VCaP (cell line): ENCODE data around the gene PPP1R7.

Experiments
- H3K27ac ChIP-seq: fragments of 450-650 bp; 2 replicates; pipeline ENCODE4 v1.5.1; 2017
- CTCF ChIP-seq: fragments of 450-650 bp; conservative IDR thresholded peaks from 2 replicates; pipeline ENCODE4 v1.5.1; 2017; ENCODE audit warnings: mild to moderate bottlenecking, moderate library complexity

The PPP1R7 gene

GRCh38 chr2:241153616-241154015 lies 3.3 kb downstream of the PPP1R7 start:
- H3K27ac ChIP-seq, result no peak overlapping the region
- TF ChIP-seq CTCF, result no peak

- peak overlapping the region; percentile 92 for H3K27ac ChIP-seq
- TF ChIP-seq CTCF, result no peak
Observed at GRCh38 chr2:241154915-241155314, 4.6 kb downstream of the PPP1R7 start.

- H3K27ac ChIP-seq, result peak overlapping the region; percentile 92
- no peak for TF ChIP-seq CTCF
Observed at GRCh38 chr2:241155936-241156335, 5.7 kb downstream of the PPP1R7 start.

- TF ChIP-seq CTCF, result no peak
- H3K27ac ChIP-seq, result peak overlapping the region; percentile 92
Observed at GRCh38 chr2:241156971-241157441, 6.7 kb downstream of the PPP1R7 start.

- no peak for TF ChIP-seq CTCF
- H3K27ac ChIP-seq, result peak overlapping the region; percentile 92
Observed at GRCh38 chr2:241157841-241158545, 7.7 kb downstream of the PPP1R7 start.

GRCh38 chr2:241158546-241158900 lies 8.3 kb downstream of the PPP1R7 start:
- peak overlapping the region; percentile 92 for H3K27ac ChIP-seq
- TF ChIP-seq CTCF, result no peak

- H3K27ac ChIP-seq, result peak overlapping the region; percentile 92
- TF ChIP-seq CTCF, result no peak
Observed at GRCh38 chr2:241159116-241159515, 8.8 kb downstream of the PPP1R7 start.
